GM21723 (cell line): ENCODE measurements around the gene MED16.
"Not testable (repeated sequence)": the region's sequence is repeated elsewhere in the genome, so short reads cannot be mapped to it uniquely, and the experiment has no call there.

Experiments used
- ATAC-seq: cut with Tn5 transposase; IDR thresholded peaks from one replicate; pipeline ENCODE4 v1.9.1; 2021; ENCODE audit warnings: mild to moderate bottlenecking, moderate library complexity; ENCODE audit not compliant: unreplicated experiment

MED16 gene

GRCh38 chr19:831407-832369 lies 61.3 kb downstream of the MED16 start:
- no peak for ATAC-seq

DNA sequence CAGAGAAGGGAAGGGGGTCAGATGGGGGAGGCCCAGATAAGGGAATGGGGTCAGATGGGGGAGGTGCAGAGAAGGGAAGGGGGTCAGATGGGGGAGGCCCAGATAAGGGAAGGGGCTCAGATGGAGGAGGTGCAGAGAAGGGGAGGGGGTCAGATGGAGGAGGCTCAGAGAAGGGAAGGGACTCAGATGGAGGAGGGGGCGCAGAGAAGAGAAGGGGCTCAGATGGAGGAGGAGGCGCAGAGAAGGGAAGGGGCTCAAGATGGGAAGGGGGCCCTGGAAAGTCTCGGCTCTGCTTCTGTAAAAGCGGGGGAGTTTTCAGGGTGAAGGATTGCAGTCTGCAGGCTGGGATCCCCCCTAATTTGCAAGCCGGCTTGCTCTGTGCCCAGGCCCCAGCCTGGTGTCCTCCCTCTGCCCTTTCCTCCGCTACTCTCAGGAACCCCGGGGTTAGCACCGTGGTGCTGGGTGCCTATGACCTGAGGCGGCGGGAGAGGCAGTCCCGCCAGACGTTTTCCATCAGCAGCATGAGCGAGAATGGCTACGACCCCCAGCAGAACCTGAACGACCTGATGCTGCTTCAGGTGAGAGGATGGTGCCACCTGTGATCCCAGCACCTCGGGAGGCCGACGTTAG lies 63.7 kb downstream of the MED16 start:
- no peak for ATAC-seq

DNA sequence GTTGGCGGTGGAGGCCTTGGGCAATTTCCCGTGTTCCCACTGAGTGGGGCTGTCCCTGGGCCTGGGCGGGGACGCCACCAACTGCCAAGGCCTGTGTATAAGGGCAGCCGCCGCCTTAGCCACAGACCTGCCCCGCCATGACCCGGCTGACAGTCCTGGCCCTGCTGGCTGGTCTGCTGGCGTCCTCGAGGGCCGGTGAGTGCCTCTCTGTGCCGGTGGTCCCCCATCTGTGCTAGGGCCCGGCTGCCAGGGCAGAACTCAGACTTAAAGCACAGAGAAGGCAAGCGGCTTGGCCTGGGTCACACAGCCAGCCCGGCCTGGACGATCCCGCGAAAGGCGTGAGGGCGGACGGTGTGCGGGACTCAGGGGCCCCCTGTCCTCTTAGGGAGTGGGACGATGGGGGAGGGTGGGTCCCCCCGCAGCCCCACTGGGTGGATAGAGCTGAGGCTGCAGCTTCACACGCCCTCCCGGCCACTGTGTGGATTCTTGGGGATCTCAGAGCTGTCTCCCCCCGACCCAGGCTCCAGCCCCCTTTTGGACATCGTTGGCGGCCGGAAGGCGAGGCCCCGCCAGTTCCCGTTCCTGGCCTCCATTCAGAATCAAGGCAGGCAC lies 65.2 kb downstream of the MED16 start, which contains the start of gene AZU1:
Gene AZU1 (plus strand): TSS at position 128 of the 612 bp plus-strand sequence. CDS start 10 bp downstream, at position 138.
- ATAC-seq: no peak

DNA sequence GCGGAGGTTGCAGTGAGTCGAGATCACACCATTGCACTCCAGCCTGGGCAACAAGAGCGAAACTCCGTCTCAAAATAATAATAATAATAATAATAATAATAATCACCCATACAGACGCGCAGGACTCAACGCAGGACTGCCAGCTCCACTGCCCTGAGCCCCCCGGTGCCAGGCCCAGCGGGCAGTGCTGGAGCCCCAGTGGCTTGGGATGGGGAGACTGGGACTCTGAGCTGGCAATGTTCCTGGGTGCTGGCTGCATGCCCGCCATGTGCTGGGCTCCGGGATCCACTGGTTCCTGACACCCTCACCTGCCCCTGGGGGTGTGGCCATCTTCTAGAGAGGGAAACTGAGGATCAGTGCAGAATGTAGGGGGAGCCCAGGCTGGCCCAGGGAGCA lies 65.7 kb downstream of the MED16 start:
- ATAC-seq: no peak

GRCh38 chr19:825897-826644 lies 66.9 kb downstream of the MED16 start:
- ATAC-seq: no peak

DNA sequence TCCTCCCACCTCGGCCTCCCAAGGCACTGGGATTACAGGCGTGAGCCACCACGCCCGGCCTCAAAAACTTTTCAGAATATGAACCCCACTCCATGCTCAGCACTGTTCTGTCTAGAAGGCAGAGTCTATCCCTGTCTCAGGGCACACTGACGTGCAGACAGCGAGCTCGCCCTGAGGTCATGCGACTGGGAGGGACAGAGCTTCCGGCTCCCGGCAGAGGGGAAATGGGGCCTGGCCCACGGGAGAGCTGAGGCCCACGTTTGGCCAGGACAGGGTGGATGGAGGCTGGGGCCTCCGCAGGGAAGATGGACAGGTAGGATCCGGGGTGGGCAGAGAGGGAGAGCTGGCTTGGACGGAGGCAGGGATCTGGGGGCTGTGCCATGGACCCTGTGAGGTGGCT lies 68.1 kb downstream of the MED16 start:
- ATAC-seq: no peak

DNA sequence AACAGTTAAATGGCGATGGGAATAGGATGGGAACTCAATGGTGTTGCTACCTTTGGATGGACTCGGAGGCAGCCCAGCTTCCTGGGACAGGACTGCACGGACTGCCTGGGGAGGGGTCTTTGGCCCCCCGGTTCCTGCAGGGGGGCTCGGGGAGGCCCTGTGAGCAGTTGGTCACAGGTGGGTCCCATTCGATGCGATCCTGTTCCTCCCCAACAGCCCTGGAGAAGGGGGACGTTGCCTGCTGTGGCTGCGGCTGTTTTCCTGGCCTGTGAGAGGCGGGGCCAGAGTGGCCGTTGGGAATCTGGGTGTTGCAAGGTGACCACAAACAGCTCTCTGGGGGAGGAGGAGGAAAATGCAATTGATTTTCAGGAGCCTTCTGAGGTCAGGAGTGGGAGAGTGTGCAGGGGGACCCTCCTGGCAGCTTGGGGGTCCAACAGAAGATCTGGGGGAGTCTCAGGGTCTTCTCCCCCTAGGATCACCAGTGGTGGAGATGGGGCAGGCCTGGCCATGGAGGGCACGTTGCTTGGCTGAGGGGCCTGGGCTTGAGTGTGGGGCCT lies 69.3 kb downstream of the MED16 start:
- no peak for ATAC-seq

DNA sequence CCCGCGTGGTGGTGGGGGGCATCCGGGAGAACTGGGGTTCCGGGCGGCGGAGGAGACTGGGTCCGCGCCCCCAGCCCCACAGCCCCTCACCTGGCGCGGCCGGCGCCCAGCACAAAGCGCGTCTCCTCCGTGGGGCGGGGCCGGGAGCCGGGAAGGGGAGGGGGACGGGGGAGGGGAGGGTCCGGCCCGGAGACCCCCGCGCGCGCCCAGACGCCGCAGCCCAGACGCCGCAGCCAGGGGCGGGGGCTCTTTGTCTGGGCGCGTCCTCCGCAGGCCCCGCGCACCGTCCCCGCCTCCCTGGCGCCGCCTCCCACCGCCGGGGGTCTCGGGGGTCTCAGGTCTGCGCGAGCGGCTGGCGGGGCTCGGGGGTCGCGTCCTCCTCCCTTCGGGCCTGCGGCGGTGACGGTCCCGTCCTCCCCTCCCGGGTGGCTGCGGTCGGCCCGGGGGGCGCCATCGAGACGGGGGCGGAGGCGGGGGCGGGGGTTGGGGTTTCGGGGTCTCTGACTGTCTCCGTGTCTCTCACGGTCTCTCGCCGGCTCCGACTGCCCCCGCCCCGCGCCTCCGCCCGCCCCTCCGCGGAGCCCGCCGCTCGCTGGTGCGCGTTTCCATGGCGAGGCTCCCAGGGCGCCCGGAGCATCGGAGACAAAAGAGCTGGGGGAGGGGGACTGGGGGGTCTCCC lies 71.0 kb downstream of the MED16 start, which contains the start of gene PLPPR3:
Gene PLPPR3 (minus strand): TSS at position 131 of the 679 bp plus-strand sequence. CDS start 396 bp downstream, outside the sequence.
- no peak for ATAC-seq

DNA sequence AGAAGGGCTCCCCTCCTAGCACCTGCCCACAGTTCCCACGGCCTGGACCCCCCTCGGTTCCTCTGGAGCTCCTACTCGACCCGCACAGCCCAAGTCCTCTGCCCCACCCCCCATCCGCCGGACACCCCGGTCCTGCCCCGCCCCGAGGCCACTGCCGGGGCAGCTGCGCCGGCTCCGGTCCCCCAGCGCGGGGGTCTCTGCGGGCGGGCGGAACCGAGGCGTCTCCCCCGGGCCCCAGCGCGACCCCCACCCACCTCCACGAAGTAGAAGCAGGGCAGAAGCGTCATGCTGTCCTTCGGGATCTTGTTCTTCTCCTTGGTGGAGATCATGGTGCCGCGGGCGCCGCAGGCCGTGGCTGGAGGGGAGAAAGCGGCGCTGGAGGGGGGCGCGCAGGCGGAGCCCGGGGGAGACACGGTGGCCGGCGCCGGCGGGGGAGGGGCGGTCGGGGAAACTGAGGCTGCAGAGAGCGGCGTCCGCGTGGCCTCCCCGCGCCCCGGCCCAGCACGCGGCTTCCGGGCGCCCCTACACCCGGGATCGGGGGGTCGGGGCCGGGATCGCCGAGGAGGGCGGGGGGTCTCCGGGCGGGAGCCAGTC lies 71.7 kb downstream of the MED16 start:
- ATAC-seq: no peak

GRCh38 chr19:820212-820611 lies 72.8 kb downstream of the MED16 start:
- not testable (repeated sequence) for ATAC-seq
